Pancreas (tissue), 10 donors: ENCODE measurements around the gene C1GALT1. TPM values are rescaled to one million over a fixed set of nuclear protein-coding genes. Genes with fewer than 3 reads are reported as not detected.
A peak's percentile ranks its signal among the peaks of the same experiment; 100 is the strongest.

ENCODE experiments used
- ATAC-seq, 4 donors: fragments of 200-7000 bp; cut with Tn5 transposase; one replicate each; pipeline versions ENCODE4 v1.8.0 to v1.9.1; 2020; ENCODE audit warnings: mild to moderate bottlenecking in 4 of 4, moderate library complexity in 4 of 4
- DNase-seq, 6 donors: peaks; one replicate each; pipeline ENCODE4 v3.0.0-alpha.2; 2020
- FAIRE-seq: peaks from 2 replicates; lab custom pipeline; 2012; peaks lifted over from hg19 to GRCh38; lab: Jason Lieb, UNC
- H3K27ac ChIP-seq, 4 donors: fragments of 200-600 bp; sonication (generic); 1 replicate in 3 of 4; 2 replicates in 1 of 4; pipeline versions ENCODE4 v1.5.0 to v1.8.0; 2020
- H3K27me3 ChIP-seq, 4 donors: fragments of 200-600 bp; one replicate each; pipeline ENCODE4 v1.8.0; 2021
- H3K36me3 ChIP-seq, 3 donors: fragments of 200-600 bp; sonication (generic) in 1 of 3; one replicate each; pipeline versions ENCODE4 v1.5.0 to v1.8.0; 2020 to 2021
- H3K4me1 ChIP-seq, 3 donors: fragments of 200-600 bp; one replicate each; pipeline ENCODE4 v1.8.0; 2021
- H3K4me3 ChIP-seq, 4 donors: fragments of 200-600 bp; sonication (generic) in 2 of 4; one replicate each; pipeline versions ENCODE4 v1.5.0 to v1.8.0; 2020 to 2021
- H3K9me3 ChIP-seq, 4 donors: fragments of 200-600 bp; one replicate each; pipeline ENCODE4 v1.8.0; 2021
- CTCF ChIP-seq, 4 donors: fragments of 200-600 bp; sonication (generic) in 3 of 4; IDR thresholded peaks; one replicate each; pipeline versions ENCODE4 v1.5.0 to v1.8.0; 2021; ENCODE audit warnings: antibody characterized with exemption in 4 of 4
- WGBS, 2 donors: extraction: QIAGEN DNeasy Blood & Tissue Kit; methylation state at CpG; one replicate each; pipeline ENCODE4 v1.1.7; 2013; 5-methylcytosine and 5-hydroxymethylcytosine counted together
- intact Hi-C, 3 donors: fragments of 100-400 bp; cut with DNase I; formaldehyde crosslinking; loops; one replicate each; pipeline versions ENCODE4 v1.11.1 to v1.14.2; 2022
- polyA plus RNA-seq, 2 donors: library from polyadenylated mRNA; stranded (reverse); fragments of 200-250 nt; gene quantifications; one replicate each; pipeline ENCODE4 v1.2.3, GENCODE V29; 2013
- total RNA-seq, 6 donors: library from RNA; stranded (reverse); fragmentation: NEBNext Ultra II Directional in 4 of 6; extraction: Animal tissue kit (Norgen Biotek cat#: 25700) in 4 of 6; gene quantifications; one replicate each; pipeline versions ENCODE4 v1.2.1 to v1.2.4, GENCODE V29; 2021 to 2023
- donor health status: healthy with polysubstance abuse.
- donor health status: DM: no; HTN: no; CAD: no; lungs with moderate emphysema.
- donor health status: DM: no; HTN: no; CAD: no.
- donor health status: control.
- donor health status: control.
- donor health status: Bipolar disorder and iron deficiency.
- donor health status: DM: yes; HTN: yes; CAD: no.
- donor health status: DM: no; HTN: no; CAD: no.
- donor health status: DM: no; HTN: no; CAD: no.
- donor health status: DM: yes; HTN: yes; CAD: no.

C1GALT1 gene
- total and polyA plus RNA-seq, 8 donors = 3.2 to 14.5 (median 7.0) TPM

GRCh38 chr7:7231000-7231399, 48.7 kb downstream of the C1GALT1 start:
- ATAC-seq = no peak
- DNase-seq = no peak
- Histone ChIP-seq H3K27me3 (no peaks in the 10 kb centered on the region), H3K9me3 (no peaks in the 10 kb centered on the region), H3K36me3 (no peaks in the 10 kb centered on the region), H3K4me1 (no peaks in the 10 kb centered on the region), H3K4me3 (no peak overlapping the region), H3K27ac (no peak overlapping the region)
- WGBS, 2 donors = 100% methylated on average over 1 of the region's 1 CpG
- FAIRE-seq = no peak
- TF ChIP-seq CTCF (IDR thresholded peaks at IDR 0.05) = no peak
- intact Hi-C loops = no loop called here

GRCh38 chr7:7231865-7232264, 49.5 kb downstream of the C1GALT1 start:
- Histone ChIP-seq H3K4me1 (no peaks in the 10 kb centered on the region), H3K27me3 (no peaks in the 10 kb centered on the region), H3K36me3 (no peaks in the 10 kb centered on the region), H3K9me3 (no peaks in the 10 kb centered on the region), H3K27ac (no peak overlapping the region), H3K4me3 (no peak overlapping the region)
- no peak for TF ChIP-seq CTCF (IDR thresholded peaks at IDR 0.05)
- DNase-seq = no peak
- FAIRE-seq = no peak
- ATAC-seq = no peak
- 98 to 100% methylated on average over 3 of the region's 3 CpGs for WGBS, 2 donors
- intact Hi-C loops = no loop called here

- FAIRE-seq = no peak
- no peak overlapping the region for H3K27ac ChIP-seq
Observed at GRCh38 chr7:7235347-7235746, 53.0 kb downstream of the C1GALT1 start.

GRCh38 chr7:7236041-7236440, 53.7 kb downstream of the C1GALT1 start:
- TF ChIP-seq CTCF (IDR thresholded peaks at IDR 0.05) = no peak
- Histone ChIP-seq H3K27me3 (no peaks in the 10 kb centered on the region), H3K9me3 (no peaks in the 10 kb centered on the region), H3K27ac (no peak overlapping the region), H3K36me3 (peaks cover 0 to 4% (median 0%) of the 10 kb centered on the region in 3 donors), H3K4me3 (no peak overlapping the region), H3K4me1 (no peaks in the 10 kb centered on the region)
- whole genome bisulfite sequencing, 2 donors = 44 to 58% methylated on average over 1 of the region's 1 CpG
- ATAC-seq (peak in 3 of 4 donors; percentile 49 to 57 (median 56)), DNase-seq (no peak), FAIRE-seq (no peak)
- intact Hi-C loops = no loop called here

More at GRCh38 chr7:7235347-7235746, 53.0 kb downstream of the C1GALT1 start:
- H3K9me3 ChIP-seq = no peaks in the 10 kb centered on the region
- DNase-seq = no peak
- no peaks in the 10 kb centered on the region for H3K27me3 ChIP-seq
- intact Hi-C loops = no loop called here
- 86 to 90% methylated on average over 3 of the region's 3 CpGs for WGBS, 2 donors
- no peak overlapping the region for H3K4me3 ChIP-seq
- H3K4me1 ChIP-seq = no peaks in the 10 kb centered on the region
- no peak for ATAC-seq
- peaks cover 0 to 4% (median 0%) of the 10 kb centered on the region in 3 donors for H3K36me3 ChIP-seq
- no peak for TF ChIP-seq CTCF (IDR thresholded peaks at IDR 0.05)

GRCh38 chr7:7237201-7237977, 55.0 kb downstream of the C1GALT1 start:
- DNase-seq (no peak), ATAC-seq (no peak), FAIRE-seq (no peak)
- Histone ChIP-seq H3K4me3 (no peak overlapping the region), H3K4me1 (no peaks in the 10 kb centered on the region), H3K27me3 (no peaks in the 10 kb centered on the region), H3K9me3 (no peaks in the 10 kb centered on the region), H3K36me3 (peaks cover 0 to 4% (median 0%) of the 10 kb centered on the region in 3 donors), H3K27ac (no peak overlapping the region)
- no peak for TF ChIP-seq CTCF (IDR thresholded peaks at IDR 0.05)
- intact Hi-C loops = no loop called here
- WGBS, 2 donors = 81 to 83% methylated on average over 4 of the region's 4 CpGs
